ENCODE data around the gene LEF1.

Gene LEF1

GRCh38 chr4:108113229-108113628, 55.5 kb downstream of the LEF1 start:
- Histone ChIP-seq H3K27me3 (ENCODE audit: insufficient read depth, low read length, poor library complexity) (no peaks in the 10 kb centered on the region), H3K79me2 (ENCODE audit: control insufficient read depth, insufficient read depth, low read length) (no peaks in the 10 kb centered on the region), H3K4me3 (ENCODE audit: low read length) (no peak overlapping the region), H3K4me2 (ENCODE audit: low read length) (no peak overlapping the region), H3K4ac (ENCODE audit: low read depth, low read length) (no peak overlapping the region), H4K8ac (ENCODE audit: low read depth, low read length) (no peak overlapping the region), H3K4me1 (ENCODE audit: control insufficient read depth, low read depth, low read length) (peaks cover 24% of the 10 kb centered on the region), H3K27ac (ENCODE audit: low read depth, low read length) (no peak overlapping the region), H3K23ac (ENCODE audit: low read length) (no peak overlapping the region), H2BK5ac (ENCODE audit: low read length) (no peak overlapping the region), H3K9ac (ENCODE audit: low read length) (no peak overlapping the region), H3K18ac (ENCODE audit: low read length) (no peak overlapping the region), H2BK120ac (ENCODE audit: low read depth, low read length) (no peak overlapping the region), H2AK5ac (ENCODE audit: low read length) (no peak overlapping the region), H2BK15ac (replicated peaks; ENCODE audit: low read depth) (no peak overlapping the region), H3K56ac (ENCODE audit: low read length) (peak overlapping the region; percentile 39), H3K79me1 (ENCODE audit: low read length) (peaks cover 7% of the 10 kb centered on the region), H3K36me3 (ENCODE audit: control insufficient read depth, insufficient read depth, low read length) (no peaks in the 10 kb centered on the region), H4K5ac (ENCODE audit: low read length) (no peak overlapping the region)
- WGBS (ENCODE audit: extremely low coverage, insufficient coverage, low lambda C conversion rate), result no CpG with 5 or more reads among the region's 5 CpGs
- no peak for DNase-seq

GRCh38 chr4:108111781-108112180, 57.0 kb downstream of the LEF1 start:
- no peaks in the 10 kb centered on the region for H3K79me2 ChIP-seq (ENCODE audit: control insufficient read depth, insufficient read depth, low read length)
- H3K4me2 ChIP-seq (ENCODE audit: low read length), result no peak overlapping the region
- no peak overlapping the region for H4K8ac ChIP-seq (ENCODE audit: low read depth, low read length)
- no peak for DNase-seq
- H2BK120ac ChIP-seq (ENCODE audit: low read depth, low read length), result no peak overlapping the region
- H3K4ac ChIP-seq (ENCODE audit: low read depth, low read length), result no peak overlapping the region
- no peak overlapping the region for H4K5ac ChIP-seq (ENCODE audit: low read length)
- H3K36me3 ChIP-seq (ENCODE audit: control insufficient read depth, insufficient read depth, low read length), result no peaks in the 10 kb centered on the region
- H3K27me3 ChIP-seq (ENCODE audit: insufficient read depth, low read length, poor library complexity), result no peaks in the 10 kb centered on the region
- H2BK5ac ChIP-seq (ENCODE audit: low read length), result no peak overlapping the region
- no peak overlapping the region for H3K9ac ChIP-seq (ENCODE audit: low read length)
- no peak overlapping the region for H3K56ac ChIP-seq (ENCODE audit: low read length)
- no peak overlapping the region for H3K18ac ChIP-seq (ENCODE audit: low read length)
- H3K23ac ChIP-seq (ENCODE audit: low read length), result no peak overlapping the region
- no peak overlapping the region for H2AK5ac ChIP-seq (ENCODE audit: low read length)
- H3K27ac ChIP-seq (ENCODE audit: low read depth, low read length), result no peak overlapping the region
- H3K79me1 ChIP-seq (ENCODE audit: low read length), result peaks cover 7% of the 10 kb centered on the region
- no peak overlapping the region for H3K4me3 ChIP-seq (ENCODE audit: low read length)
- no peak overlapping the region for H2BK15ac ChIP-seq (replicated peaks; ENCODE audit: low read depth)
- peaks cover 23% of the 10 kb centered on the region for H3K4me1 ChIP-seq (ENCODE audit: control insufficient read depth, low read depth, low read length)
- no CpG with 5 or more reads among the region's 4 CpGs for whole genome bisulfite sequencing (ENCODE audit: extremely low coverage, insufficient coverage, low lambda C conversion rate)

GRCh38 chr4:108110450-108110849, 58.3 kb downstream of the LEF1 start:
- H2BK15ac ChIP-seq (replicated peaks; ENCODE audit: low read depth), result no peak overlapping the region
- no CpG with 5 or more reads among the region's 5 CpGs for WGBS (ENCODE audit: extremely low coverage, insufficient coverage, low lambda C conversion rate)
- H4K5ac ChIP-seq (ENCODE audit: low read length), result no peak overlapping the region
- H3K9ac ChIP-seq (ENCODE audit: low read length), result no peak overlapping the region
- H3K27me3 ChIP-seq (ENCODE audit: insufficient read depth, low read length, poor library complexity), result no peaks in the 10 kb centered on the region
- no peak overlapping the region for H2AK5ac ChIP-seq (ENCODE audit: low read length)
- no peak overlapping the region for H3K4me2 ChIP-seq (ENCODE audit: low read length)
- H3K56ac ChIP-seq (ENCODE audit: low read length), result no peak overlapping the region
- H4K8ac ChIP-seq (ENCODE audit: low read depth, low read length), result no peak overlapping the region
- peaks cover 2% of the 10 kb centered on the region for H3K79me1 ChIP-seq (ENCODE audit: low read length)
- no peak overlapping the region for H3K27ac ChIP-seq (ENCODE audit: low read depth, low read length)
- H3K18ac ChIP-seq (ENCODE audit: low read length), result no peak overlapping the region
- H2BK120ac ChIP-seq (ENCODE audit: low read depth, low read length), result no peak overlapping the region
- H3K4me3 ChIP-seq (ENCODE audit: low read length), result no peak overlapping the region
- H3K4me1 ChIP-seq (ENCODE audit: control insufficient read depth, low read depth, low read length), result peaks cover 20% of the 10 kb centered on the region
- H3K23ac ChIP-seq (ENCODE audit: low read length), result no peak overlapping the region
- no peak overlapping the region for H3K4ac ChIP-seq (ENCODE audit: low read depth, low read length)
- no peaks in the 10 kb centered on the region for H3K36me3 ChIP-seq (ENCODE audit: control insufficient read depth, insufficient read depth, low read length)
- no peaks in the 10 kb centered on the region for H3K79me2 ChIP-seq (ENCODE audit: control insufficient read depth, insufficient read depth, low read length)
- DNase-seq, result no peak
- H2BK5ac ChIP-seq (ENCODE audit: low read length), result no peak overlapping the region

- Histone ChIP-seq H3K9ac (ENCODE audit: low read length) (no peak overlapping the region), H3K23ac (ENCODE audit: low read length) (no peak overlapping the region), H3K79me2 (ENCODE audit: control insufficient read depth, insufficient read depth, low read length) (no peaks in the 10 kb centered on the region), H3K4me3 (ENCODE audit: low read length) (no peak overlapping the region), H3K4me2 (ENCODE audit: low read length) (no peak overlapping the region), H3K4ac (ENCODE audit: low read depth, low read length) (no peak overlapping the region), H2BK15ac (replicated peaks; ENCODE audit: low read depth) (no peak overlapping the region), H3K56ac (ENCODE audit: low read length) (no peak overlapping the region), H2BK5ac (ENCODE audit: low read length) (no peak overlapping the region), H4K8ac (ENCODE audit: low read depth, low read length) (no peak overlapping the region), H3K36me3 (ENCODE audit: control insufficient read depth, insufficient read depth, low read length) (no peaks in the 10 kb centered on the region), H3K18ac (ENCODE audit: low read length) (no peak overlapping the region), H3K27ac (ENCODE audit: low read depth, low read length) (no peak overlapping the region), H3K27me3 (ENCODE audit: insufficient read depth, low read length, poor library complexity) (no peaks in the 10 kb centered on the region), H4K5ac (ENCODE audit: low read length) (no peak overlapping the region), H2BK120ac (ENCODE audit: low read depth, low read length) (no peak overlapping the region), H3K4me1 (ENCODE audit: control insufficient read depth, low read depth, low read length) (peaks cover 20% of the 10 kb centered on the region), H3K79me1 (ENCODE audit: low read length) (peaks cover 2% of the 10 kb centered on the region), H2AK5ac (ENCODE audit: low read length) (no peak overlapping the region)
- no CpG with 5 or more reads among the region's 2 CpGs for WGBS (ENCODE audit: extremely low coverage, insufficient coverage, low lambda C conversion rate)
- no peak for DNase-seq
Measured at GRCh38 chr4:108109997-108110416, 58.7 kb downstream of the LEF1 start.

- no peak overlapping the region for H4K8ac ChIP-seq (ENCODE audit: low read depth, low read length)
- WGBS (ENCODE audit: extremely low coverage, insufficient coverage, low lambda C conversion rate), result no CpG with 5 or more reads among the region's 4 CpGs
- DNase-seq, result no peak
- no peak overlapping the region for H3K27ac ChIP-seq (ENCODE audit: low read depth, low read length)
- H3K4me3 ChIP-seq (ENCODE audit: low read length), result no peak overlapping the region
- H3K36me3 ChIP-seq (ENCODE audit: control insufficient read depth, insufficient read depth, low read length), result no peaks in the 10 kb centered on the region
- no peak overlapping the region for H3K4ac ChIP-seq (ENCODE audit: low read depth, low read length)
- no peak overlapping the region for H2BK5ac ChIP-seq (ENCODE audit: low read length)
- no peak overlapping the region for H2AK5ac ChIP-seq (ENCODE audit: low read length)
- no peak overlapping the region for H4K5ac ChIP-seq (ENCODE audit: low read length)
- peaks cover 6% of the 10 kb centered on the region for H3K79me1 ChIP-seq (ENCODE audit: low read length)
- H3K18ac ChIP-seq (ENCODE audit: low read length), result no peak overlapping the region
- no peak overlapping the region for H3K9ac ChIP-seq (ENCODE audit: low read length)
- H3K23ac ChIP-seq (ENCODE audit: low read length), result no peak overlapping the region
- H3K4me2 ChIP-seq (ENCODE audit: low read length), result no peak overlapping the region
- no peaks in the 10 kb centered on the region for H3K27me3 ChIP-seq (ENCODE audit: insufficient read depth, low read length, poor library complexity)
- H3K4me1 ChIP-seq (ENCODE audit: control insufficient read depth, low read depth, low read length), result peaks cover 14% of the 10 kb centered on the region
- no peak overlapping the region for H3K56ac ChIP-seq (ENCODE audit: low read length)
- no peaks in the 10 kb centered on the region for H3K79me2 ChIP-seq (ENCODE audit: control insufficient read depth, insufficient read depth, low read length)
- no peak overlapping the region for H2BK120ac ChIP-seq (ENCODE audit: low read depth, low read length)
- no peak overlapping the region for H2BK15ac ChIP-seq (replicated peaks; ENCODE audit: low read depth)
Measured at GRCh38 chr4:108109111-108109510, 59.6 kb downstream of the LEF1 start.

GRCh38 chr4:108107729-108108382, 60.9 kb downstream of the LEF1 start:
- Histone ChIP-seq H2BK15ac (replicated peaks; ENCODE audit: low read depth) (no peak overlapping the region), H4K8ac (ENCODE audit: low read depth, low read length) (no peak overlapping the region), H3K18ac (ENCODE audit: low read length) (no peak overlapping the region), H3K27ac (ENCODE audit: low read depth, low read length) (no peak overlapping the region), H3K79me2 (ENCODE audit: control insufficient read depth, insufficient read depth, low read length) (no peaks in the 10 kb centered on the region), H3K36me3 (ENCODE audit: control insufficient read depth, insufficient read depth, low read length) (no peaks in the 10 kb centered on the region), H3K4me2 (ENCODE audit: low read length) (no peak overlapping the region), H3K4me3 (ENCODE audit: low read length) (no peak overlapping the region), H2BK5ac (ENCODE audit: low read length) (no peak overlapping the region), H4K5ac (ENCODE audit: low read length) (no peak overlapping the region), H2BK120ac (ENCODE audit: low read depth, low read length) (no peak overlapping the region), H3K9ac (ENCODE audit: low read length) (no peak overlapping the region), H3K56ac (ENCODE audit: low read length) (no peak overlapping the region), H3K79me1 (ENCODE audit: low read length) (peaks cover 6% of the 10 kb centered on the region), H3K4ac (ENCODE audit: low read depth, low read length) (no peak overlapping the region), H3K4me1 (ENCODE audit: control insufficient read depth, low read depth, low read length) (peaks cover 8% of the 10 kb centered on the region), H2AK5ac (ENCODE audit: low read length) (no peak overlapping the region), H3K23ac (ENCODE audit: low read length) (no peak overlapping the region), H3K27me3 (ENCODE audit: insufficient read depth, low read length, poor library complexity) (no peaks in the 10 kb centered on the region)
- no peak for DNase-seq
- no CpG with 5 or more reads among the region's 6 CpGs for WGBS (ENCODE audit: extremely low coverage, insufficient coverage, low lambda C conversion rate)

Data from mesendoderm (in vitro differentiated cells).